Measurements from ENCODE around the gene CD93.

The CD93 gene

DNA sequence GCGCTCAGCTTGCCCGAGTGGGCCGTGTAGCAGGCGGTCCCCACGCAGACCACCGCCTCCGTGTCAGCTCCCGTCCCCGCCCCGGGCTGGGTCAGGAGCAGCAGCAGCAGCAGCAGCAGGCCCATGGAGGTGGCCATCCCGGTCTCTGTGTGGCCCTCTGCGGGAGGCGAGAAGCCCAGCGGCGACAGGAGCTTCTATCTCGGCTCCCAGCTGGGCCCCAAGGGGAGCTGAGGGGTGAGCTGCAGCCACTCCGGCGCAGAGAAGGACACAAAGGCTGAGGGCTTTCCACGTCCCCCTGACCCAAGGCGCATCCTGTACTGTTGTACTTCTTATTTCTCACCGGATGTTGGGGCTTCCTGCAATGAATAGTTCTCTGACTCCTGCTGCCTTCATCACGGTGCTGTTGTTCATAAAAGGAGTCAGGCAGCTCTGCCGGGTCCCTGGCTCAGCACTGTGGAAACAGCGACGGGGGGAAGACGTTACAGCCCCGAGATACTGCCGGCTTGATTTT lies at the start of gene CD93:
Gene CD93 (minus strand): TSS at position 269 of the 511 bp plus-strand sequence. CDS start 132 bp downstream, at position 137.
- no peak for DNase-seq

GRCh38 chr20:23133560-23133998 lies 47.5 kb upstream of the CD93 start:
- no peak for DNase-seq

- DNase-seq, result no peak
Observed at GRCh38 chr20:23132930-23133559, 46.9 kb upstream of the CD93 start.

- no peak for DNase-seq
Observed at GRCh38 chr20:23132293-23132929, 46.3 kb upstream of the CD93 start.

DNA sequence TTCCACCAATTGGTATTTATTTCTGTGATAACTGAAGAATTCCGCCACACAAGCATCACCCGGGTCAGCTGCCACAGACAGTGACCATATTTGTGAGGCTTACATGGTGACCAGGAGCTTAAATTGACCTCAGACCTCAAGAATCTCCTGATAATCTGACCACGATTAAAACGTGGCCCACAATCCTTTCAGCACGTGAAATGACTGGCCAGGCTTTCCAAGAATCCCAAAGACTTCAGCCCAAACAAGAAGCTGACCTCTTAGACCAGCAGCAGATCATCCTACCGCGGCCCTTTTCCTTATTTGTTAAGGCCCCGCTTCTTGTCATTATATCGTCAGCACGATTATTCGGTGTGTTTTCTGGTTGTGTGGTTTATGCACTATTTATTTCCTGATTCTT lies 45.6 kb upstream of the CD93 start:
- no peak for DNase-seq

DNA sequence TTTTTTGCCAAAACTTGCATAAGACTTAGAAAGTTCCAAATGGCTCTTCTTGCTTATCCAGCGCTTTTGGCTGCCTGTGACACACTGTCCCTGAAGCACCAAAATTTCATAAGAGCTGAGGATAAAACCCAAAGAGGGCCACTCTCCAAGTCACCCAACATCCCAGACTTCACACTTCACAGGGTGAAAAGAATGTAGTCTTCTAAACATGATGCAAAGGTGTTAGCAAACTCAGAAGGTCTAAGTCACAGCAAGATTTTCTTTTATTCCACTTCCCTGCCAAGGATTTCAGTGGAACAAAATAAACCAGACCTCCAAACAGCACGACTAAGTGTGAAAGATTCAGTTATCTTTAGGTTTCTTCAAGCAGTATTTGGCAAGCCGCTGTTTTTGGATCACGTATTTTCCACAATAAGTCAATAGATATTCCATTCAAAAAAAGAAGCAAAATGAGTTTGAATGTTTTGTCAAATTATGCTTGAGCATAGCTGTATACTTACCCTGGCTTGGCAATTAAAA lies 44.6 kb upstream of the CD93 start:
- DNase-seq, result no peak

DNA sequence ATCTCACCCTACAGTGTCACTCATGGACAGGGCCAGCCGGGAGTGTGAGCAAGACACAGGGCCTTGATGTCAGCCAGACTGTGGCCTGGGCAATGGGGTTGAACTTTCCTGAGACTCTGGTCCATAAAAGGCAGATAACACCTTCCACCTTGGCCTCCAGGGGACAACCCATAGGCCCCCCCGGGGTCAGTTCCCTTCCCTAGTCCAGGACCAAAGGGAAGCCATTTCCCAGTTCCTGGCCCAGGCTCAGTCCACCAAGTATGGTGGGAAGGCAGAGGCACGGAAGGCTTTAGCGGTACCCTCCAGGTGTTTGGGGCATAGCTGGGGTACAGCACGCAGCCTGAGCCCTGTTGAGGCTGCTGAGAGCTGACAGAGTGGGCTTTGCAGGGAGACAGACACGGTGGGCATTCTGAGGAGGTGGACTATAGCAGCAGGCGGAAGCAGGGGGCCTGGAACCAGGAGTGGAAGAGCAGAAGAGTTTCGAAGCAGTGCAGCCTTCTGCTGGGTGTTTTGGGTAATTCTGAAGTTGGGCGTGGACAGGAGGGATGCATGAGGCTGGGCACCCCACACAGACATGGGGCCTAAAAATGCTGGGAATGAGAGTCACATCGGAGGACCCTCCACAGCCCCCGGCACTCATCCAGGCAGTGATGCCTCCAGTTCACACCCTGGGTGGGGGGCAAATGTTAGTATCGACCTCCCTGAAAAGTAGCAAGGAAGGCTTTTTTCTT lies 43.9 kb upstream of the CD93 start:
- no peak for DNase-seq

DNA sequence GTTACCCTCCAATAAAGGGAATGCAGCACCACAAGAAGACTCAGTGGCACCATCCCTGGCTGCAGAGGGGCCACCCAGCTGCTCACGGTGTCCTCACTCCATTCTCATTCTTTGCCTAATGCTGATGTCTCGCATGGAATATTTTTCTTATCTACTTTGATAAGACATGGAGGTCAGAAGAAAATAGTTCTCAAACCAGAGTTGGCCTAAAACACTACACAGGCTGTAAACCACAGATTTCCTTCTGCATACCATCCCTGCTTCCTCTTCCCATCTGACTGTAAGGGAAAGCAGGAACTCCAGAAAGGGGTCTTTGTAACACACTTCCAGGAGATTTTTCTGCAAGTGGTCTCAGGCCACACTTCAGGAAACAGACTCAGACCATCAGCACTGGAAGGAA lies 43.1 kb upstream of the CD93 start:
- no peak for DNase-seq

DNA sequence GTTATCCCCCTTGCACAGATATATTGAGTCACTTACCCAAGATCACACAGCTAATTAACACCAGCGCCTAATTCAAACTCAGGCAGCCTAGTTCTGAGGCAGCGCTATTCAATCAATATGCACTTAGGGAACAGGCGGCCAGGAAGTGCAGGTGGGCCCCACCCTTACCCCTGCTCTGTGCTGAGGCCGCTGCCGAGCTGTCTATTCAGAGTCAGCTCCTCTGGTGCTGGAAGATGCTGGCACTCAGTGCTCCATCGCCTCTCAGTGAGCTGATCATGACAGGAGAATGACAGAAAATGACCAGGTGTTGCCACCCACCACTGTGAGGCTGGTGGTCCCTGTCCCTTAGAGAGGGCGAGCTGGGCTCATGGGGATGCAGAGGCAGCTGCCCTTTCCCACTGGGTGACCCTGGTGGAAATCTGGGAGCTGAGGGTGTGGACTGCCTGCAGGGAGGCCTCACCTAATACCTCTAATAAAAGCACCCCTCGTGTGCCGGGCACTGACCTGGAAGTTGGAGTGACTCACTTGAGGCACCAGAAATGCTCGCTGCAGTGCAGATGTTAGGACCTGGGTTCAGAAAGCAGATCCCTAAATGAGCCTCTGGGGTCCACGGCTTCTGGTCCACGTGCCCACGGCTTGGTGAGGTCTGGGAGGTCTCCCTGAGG lies 42.5 kb upstream of the CD93 start:
- DNase-seq, result no peak

DNA sequence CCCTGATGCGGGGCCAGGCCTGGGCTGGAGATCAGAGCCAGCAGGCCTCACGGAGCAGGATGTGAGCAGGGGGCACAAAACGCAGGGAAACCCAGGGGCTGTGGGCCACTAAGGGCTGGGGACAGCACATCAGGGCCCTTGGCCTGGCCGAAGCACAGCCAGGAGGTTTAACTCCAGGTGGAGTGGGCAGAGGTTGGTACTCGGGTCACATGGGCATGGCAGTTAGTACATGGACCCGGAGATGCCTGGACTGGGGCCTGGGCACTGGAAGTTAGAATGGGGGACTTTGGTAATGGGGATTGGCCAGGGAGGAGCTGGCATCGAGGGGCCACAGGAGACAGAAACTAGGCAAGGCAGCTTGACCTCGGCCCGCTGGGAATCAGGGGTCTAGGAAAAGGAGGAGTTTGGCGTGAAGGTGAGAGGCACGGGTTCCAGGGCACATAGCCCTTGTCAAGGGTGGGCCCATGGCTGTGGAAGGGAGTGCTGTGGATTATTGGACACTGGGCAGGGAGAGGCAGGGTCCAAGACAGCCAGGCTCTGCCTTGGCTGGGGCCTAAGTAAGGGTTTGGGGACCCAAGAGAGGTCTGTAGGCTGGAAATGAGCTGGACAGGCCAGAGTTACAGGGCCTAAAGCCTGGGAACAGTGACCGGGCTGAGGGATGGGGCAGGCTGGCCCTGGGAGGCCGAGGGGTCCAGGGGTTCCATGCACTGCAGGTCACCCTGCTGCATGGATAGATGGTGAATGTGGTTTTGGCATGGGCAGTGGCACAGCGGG lies 41.6 kb upstream of the CD93 start:
- DNase-seq, result no peak

DNA sequence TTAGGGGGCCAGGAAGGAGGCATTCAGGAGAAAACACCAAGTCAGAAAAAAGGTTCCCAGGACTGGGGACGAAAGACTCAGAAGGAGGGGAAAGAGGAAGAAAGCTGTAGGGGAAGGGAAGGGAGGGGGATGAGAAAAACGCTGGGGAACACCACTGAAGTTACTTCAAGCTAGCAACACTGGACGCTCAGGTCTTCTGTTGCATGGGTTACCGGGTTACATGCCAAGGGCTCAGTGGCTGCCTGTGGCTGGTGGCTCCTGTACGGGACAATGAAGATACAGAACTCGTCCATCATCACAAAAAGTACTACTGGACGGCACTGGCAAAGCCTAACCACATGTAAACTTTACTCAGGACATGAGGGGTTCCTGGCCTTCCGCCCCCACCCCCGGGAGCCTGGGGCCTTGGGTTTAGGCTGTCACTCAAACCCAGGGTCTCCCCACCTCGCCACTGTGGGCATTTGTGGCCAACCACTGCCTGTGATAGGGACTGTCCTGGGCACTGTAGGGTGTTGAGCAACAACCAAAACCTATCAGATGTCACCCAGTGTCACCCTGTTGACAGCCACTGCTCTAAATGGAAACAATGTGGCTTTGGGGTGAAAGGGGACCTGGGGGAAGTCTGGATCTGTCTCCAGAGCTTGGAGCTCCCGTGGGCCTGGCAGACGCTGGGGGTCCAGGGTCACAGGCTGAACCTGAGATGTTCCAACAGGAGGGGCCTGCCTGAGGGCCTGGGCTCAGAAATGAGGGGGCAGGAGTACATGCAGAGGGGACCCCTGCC lies 40.3 kb upstream of the CD93 start:
- DNase-seq, result no peak

DNA sequence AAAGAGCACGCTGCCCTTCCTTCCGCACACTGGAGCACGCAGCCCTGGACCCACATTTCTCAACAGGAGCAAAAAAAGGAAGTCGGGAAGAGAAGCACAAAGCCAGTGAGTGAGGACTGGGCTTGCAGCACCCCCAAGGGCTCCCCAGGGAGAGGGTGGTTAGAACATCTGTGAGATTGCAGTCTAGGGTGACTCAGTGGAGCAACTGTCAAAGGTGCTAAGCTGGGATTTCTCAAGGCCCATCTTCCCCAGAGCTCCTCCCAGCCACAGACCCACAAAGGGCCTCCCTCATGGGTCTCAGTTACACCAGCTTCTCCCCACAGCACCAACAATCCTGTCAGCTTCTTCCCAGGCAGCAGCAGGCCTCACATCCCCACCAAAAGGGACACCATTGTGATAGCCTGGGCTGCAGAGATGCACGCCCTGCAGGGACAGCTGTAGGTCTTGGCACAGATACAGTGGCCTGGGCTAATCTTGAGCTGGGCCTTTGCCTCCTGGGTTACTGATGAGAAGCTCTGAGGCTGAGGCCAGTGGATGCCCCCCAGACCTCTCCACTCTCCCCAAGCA lies 39.6 kb upstream of the CD93 start:
- DNase-seq, result no peak

- no peak for DNase-seq
Observed at GRCh38 chr20:23125159-23125558, 39.0 kb upstream of the CD93 start.

DNA sequence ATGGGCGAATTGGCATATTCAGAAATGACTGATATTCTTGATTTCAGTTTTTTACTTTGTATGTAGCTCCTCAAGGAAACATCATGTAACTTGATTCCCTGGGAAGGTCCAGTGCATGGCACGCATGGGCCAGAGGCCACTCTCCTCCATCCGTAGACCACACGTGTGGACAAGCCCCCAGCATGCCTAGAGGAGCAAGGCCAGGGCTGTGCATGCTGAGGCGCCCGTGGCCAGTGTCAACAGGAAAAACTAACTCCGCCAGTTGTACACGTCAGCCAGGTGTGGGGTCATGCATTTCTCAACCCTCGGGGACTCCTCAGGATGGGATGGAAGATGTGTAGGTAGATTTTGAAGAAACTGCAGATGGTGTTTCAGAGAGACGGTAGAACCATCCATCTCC lies 37.8 kb upstream of the CD93 start:
- DNase-seq, result no peak

DNA sequence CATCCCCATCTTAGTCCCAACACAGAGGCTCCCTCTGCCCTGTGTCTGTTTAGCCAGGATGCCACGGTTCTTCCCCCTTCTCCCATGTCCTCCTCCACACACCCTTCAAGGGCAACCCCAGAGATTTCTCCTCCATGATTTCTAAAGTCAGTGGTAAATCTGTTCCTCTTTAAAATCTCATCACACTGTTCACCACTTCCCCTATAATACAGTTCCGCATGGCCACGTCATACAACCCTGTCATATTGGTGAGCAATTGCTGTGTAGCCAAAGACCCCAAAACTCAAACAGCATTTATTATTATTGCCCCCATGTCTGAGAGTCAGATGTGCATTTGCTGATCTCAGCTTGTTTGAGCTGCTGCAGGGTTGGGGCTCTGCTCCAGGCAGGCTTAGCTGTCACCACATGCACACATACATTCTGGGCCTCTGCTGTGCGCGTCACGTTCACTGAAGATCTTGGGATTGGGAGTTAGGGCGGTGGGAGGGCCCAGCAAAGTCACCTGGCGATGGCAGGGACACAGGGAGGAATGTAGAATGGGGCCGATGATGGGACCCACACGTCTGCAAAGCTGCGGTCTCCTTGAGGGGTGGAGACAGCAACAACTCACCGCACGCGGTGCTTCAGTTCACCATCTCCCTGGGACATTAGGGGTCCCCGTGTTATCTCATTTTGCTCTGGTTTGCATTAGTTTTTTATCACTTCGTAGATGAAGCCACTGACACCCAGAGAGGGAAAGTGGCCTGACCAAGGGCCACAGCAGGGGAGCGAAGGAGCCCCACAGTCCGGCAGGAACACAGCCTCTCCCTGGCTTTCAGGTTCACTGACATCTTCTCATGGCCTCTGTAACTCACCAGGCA lies 36.9 kb upstream of the CD93 start:
- DNase-seq, result no peak

GRCh38 chr20:23122321-23122720 lies 36.2 kb upstream of the CD93 start:
- DNase-seq, result no peak

- no peak for DNase-seq
Observed at GRCh38 chr20:23121751-23122320, 35.7 kb upstream of the CD93 start.

DNA sequence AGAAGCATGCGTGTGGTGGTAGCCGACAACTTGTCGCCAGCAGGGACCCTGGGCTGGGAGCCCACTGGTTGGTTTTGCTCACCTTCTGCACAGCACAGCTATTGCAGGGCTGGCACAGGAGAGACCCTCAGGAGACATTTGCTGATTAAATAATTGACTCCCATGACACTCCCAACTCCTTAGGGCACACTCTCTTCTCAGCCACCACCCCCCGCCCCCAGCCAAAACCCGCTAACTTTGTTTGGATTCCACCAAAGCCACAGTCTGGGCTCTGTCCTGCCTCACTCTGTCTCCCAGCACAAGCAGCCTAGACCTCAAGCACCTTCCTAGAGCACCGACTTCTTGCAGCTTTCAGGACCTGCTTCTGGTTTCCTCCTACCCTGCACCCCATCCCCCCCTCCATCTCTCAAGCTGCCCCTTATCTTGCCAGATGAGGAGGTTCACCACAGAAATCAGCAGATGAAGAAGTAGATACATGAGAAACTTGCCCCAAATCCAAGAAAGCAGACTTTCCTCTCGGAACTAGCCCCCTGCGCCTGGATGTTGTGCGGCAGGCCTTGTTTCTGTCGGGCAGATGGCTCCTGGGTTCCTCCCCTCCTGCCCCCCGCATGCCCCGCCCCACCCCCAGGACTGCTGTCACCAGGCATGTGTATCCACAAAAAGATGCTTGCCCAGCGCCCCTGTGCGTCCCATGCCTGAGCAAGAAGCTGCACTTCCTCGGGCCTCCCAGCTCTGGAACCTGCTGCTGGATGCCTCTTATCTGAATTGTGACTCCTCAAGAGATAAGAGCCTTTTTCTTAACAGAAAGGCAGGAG lies 35.0 kb upstream of the CD93 start:
- no peak for DNase-seq

DNA sequence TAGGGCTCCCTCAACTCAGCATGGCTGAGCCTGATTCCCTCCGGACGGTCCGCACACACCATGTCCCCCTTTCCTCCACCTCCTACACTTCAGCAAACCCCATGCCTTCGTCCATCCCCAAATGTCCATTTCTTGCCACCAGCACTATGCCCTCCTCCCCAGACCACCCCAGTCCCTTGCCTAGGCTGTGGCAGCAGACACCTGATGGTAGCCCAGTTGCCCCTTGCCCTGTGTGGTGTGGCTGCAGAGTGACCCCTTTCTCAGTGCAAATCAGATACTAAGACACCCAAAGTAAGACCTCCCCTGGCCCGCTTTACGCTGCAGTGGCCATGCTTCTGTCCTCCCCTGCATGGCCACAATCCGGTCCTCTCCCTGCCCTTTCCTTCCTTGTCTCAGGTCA lies 34.1 kb upstream of the CD93 start:
- DNase-seq, result no peak
